Ectodermal cell (in vitro differentiated cells): Measurements from ENCODE around the gene TMCC2.

Source experiments
- H3K27ac ChIP-seq: 2 replicates; pipeline ENCODE4 v1.7.0; 2013; ENCODE audit warnings: mild to moderate bottlenecking, low read depth, low read length; ENCODE audit not compliant: insufficient read depth, poor library complexity, severe bottlenecking
- H3K27me3 ChIP-seq: 2 replicates; pipeline ENCODE4 v1.7.0; 2013; ENCODE audit warnings: mild to moderate bottlenecking, low read length; ENCODE audit not compliant: insufficient read depth, control insufficient read depth, poor library complexity, severe bottlenecking
- H3K36me3 ChIP-seq: one replicate; pipeline ENCODE4 v1.7.0; 2013; ENCODE audit warnings: low read length; ENCODE audit not compliant: control insufficient read depth, insufficient read depth
- H3K4me1 ChIP-seq: one replicate; pipeline ENCODE4 v1.7.0; 2013; ENCODE audit warnings: low read length; ENCODE audit not compliant: control insufficient read depth, insufficient read depth
- H3K4me3 ChIP-seq: 2 replicates; pipeline ENCODE4 v1.7.0; 2013; ENCODE audit warnings: low read depth, low read length, control low read depth; ENCODE audit not compliant: insufficient read depth
- H3K9me3 ChIP-seq: 2 replicates; pipeline ENCODE4 v1.7.0; 2013; ENCODE audit warnings: mild to moderate bottlenecking, low read length, moderate library complexity; ENCODE audit not compliant: control insufficient read depth
- WGBS, 2 experiments: methylation state at CpG; one replicate each; pipeline ENCODE4 v1.1.7; 2013; ENCODE audit warnings: missing lambda C conversion rate in 2 of 2; 5-methylcytosine and 5-hydroxymethylcytosine counted together

Gene TMCC2

GRCh38 chr1:205190845-205191577 lies 36.7 kb upstream of the TMCC2 start:
- H3K4me3 ChIP-seq = no peak overlapping the region
- no peaks in the 10 kb centered on the region for H3K9me3 ChIP-seq
- WGBS, 2 experiments = 46 to 49% methylated on average over 9 of the region's 9 CpGs
- H3K27ac ChIP-seq = peak overlapping the region; percentile 11
- peaks cover 3% of the 10 kb centered on the region for H3K36me3 ChIP-seq
- H3K27me3 ChIP-seq = no peaks in the 10 kb centered on the region
- H3K4me1 ChIP-seq = peaks cover 41% of the 10 kb centered on the region

- no peaks in the 10 kb centered on the region for H3K27me3 ChIP-seq
- H3K4me3 ChIP-seq = no peak overlapping the region
- H3K27ac ChIP-seq = peak overlapping the region; percentile 11
- peaks cover 3% of the 10 kb centered on the region for H3K36me3 ChIP-seq
- WGBS, 2 experiments = 0 to 36% methylated on average over 1 to 2 of the region's 2 CpGs
- no peaks in the 10 kb centered on the region for H3K9me3 ChIP-seq
- peaks cover 41% of the 10 kb centered on the region for H3K4me1 ChIP-seq
These were observed 36.1 kb upstream of the TMCC2 start for GRCh38 chr1:205191622-205192021.

- no peak overlapping the region for H3K27ac ChIP-seq
- 50 to 53% methylated on average over 8 of the region's 8 CpGs for WGBS, 2 experiments
- no peaks in the 10 kb centered on the region for H3K27me3 ChIP-seq
- peaks cover 1% of the 10 kb centered on the region for H3K36me3 ChIP-seq
- H3K9me3 ChIP-seq = no peaks in the 10 kb centered on the region
- H3K4me1 ChIP-seq = peaks cover 41% of the 10 kb centered on the region
- H3K4me3 ChIP-seq = no peak overlapping the region
These were observed 35.5 kb upstream of the TMCC2 start for GRCh38 chr1:205192287-205192686.

- 92 to 96% methylated on average over 9 of the region's 9 CpGs for WGBS, 2 experiments
- Histone ChIP-seq H3K27me3 (no peaks in the 10 kb centered on the region), H3K4me3 (no peak overlapping the region), H3K27ac (no peak overlapping the region), H3K36me3 (no peaks in the 10 kb centered on the region), H3K4me1 (no peaks in the 10 kb centered on the region), H3K9me3 (no peaks in the 10 kb centered on the region)
These were observed 28.4 kb upstream of the TMCC2 start for GRCh38 chr1:205199090-205199930.

- H3K27me3 ChIP-seq = no peaks in the 10 kb centered on the region
- H3K4me3 ChIP-seq = no peak overlapping the region
- no peaks in the 10 kb centered on the region for H3K36me3 ChIP-seq
- H3K4me1 ChIP-seq = peaks cover 6% of the 10 kb centered on the region
- no peaks in the 10 kb centered on the region for H3K9me3 ChIP-seq
- no peak overlapping the region for H3K27ac ChIP-seq
- WGBS, 2 experiments = 88 to 93% methylated on average over 7 of the region's 7 CpGs
These were observed 27.8 kb upstream of the TMCC2 start for GRCh38 chr1:205199931-205200299.

- no peak overlapping the region for H3K27ac ChIP-seq
- H3K27me3 ChIP-seq = no peaks in the 10 kb centered on the region
- H3K4me1 ChIP-seq = peaks cover 13% of the 10 kb centered on the region
- H3K9me3 ChIP-seq = no peaks in the 10 kb centered on the region
- no peak overlapping the region for H3K4me3 ChIP-seq
- no peaks in the 10 kb centered on the region for H3K36me3 ChIP-seq
These were observed 23.2 kb upstream of the TMCC2 start for GRCh38 chr1:205204552-205204951.

GRCh38 chr1:205205055-205205454 lies 22.7 kb upstream of the TMCC2 start:
- H3K27ac ChIP-seq = no peak overlapping the region
- H3K4me1 ChIP-seq = peaks cover 13% of the 10 kb centered on the region
- H3K4me3 ChIP-seq = no peak overlapping the region
- H3K36me3 ChIP-seq = no peaks in the 10 kb centered on the region
- no peaks in the 10 kb centered on the region for H3K27me3 ChIP-seq
- H3K9me3 ChIP-seq = no peaks in the 10 kb centered on the region

- no peaks in the 10 kb centered on the region for H3K36me3 ChIP-seq
- H3K4me1 ChIP-seq = peaks cover 13% of the 10 kb centered on the region
- WGBS, 2 experiments = 83 to 91% methylated on average over 3 of the region's 3 CpGs
- H3K4me3 ChIP-seq = no peak overlapping the region
- no peaks in the 10 kb centered on the region for H3K27me3 ChIP-seq
- H3K9me3 ChIP-seq = no peaks in the 10 kb centered on the region
- no peak overlapping the region for H3K27ac ChIP-seq
These were observed 18.9 kb upstream of the TMCC2 start for GRCh38 chr1:205208811-205209210.

- peak overlapping the region; percentile 96 for H3K4me3 ChIP-seq
- no peaks in the 10 kb centered on the region for H3K9me3 ChIP-seq
- H3K36me3 ChIP-seq = no peaks in the 10 kb centered on the region
- no peaks in the 10 kb centered on the region for H3K27me3 ChIP-seq
- peaks cover 8% of the 10 kb centered on the region for H3K4me1 ChIP-seq
- H3K27ac ChIP-seq = peak overlapping the region; percentile 87
- WGBS, 2 experiments = 0% methylated on average over 31 of the region's 31 CpGs
These were observed 17.0 kb upstream of the TMCC2 start for GRCh38 chr1:205210756-205211168.

GRCh38 chr1:205211169-205211838 lies 16.4 kb upstream of the TMCC2 start, which contains the start of gene DSTYK:
TSS of gene DSTYK (minus strand) at chr1:205211702. CDS start at chr1:205211535, 167 bp downstream.
- 0% methylated on average over 65 to 67 of the region's 67 CpGs for WGBS, 2 experiments
- no peaks in the 10 kb centered on the region for H3K36me3 ChIP-seq
- no peaks in the 10 kb centered on the region for H3K27me3 ChIP-seq
- H3K4me1 ChIP-seq = peaks cover 8% of the 10 kb centered on the region
- peak within 1 kb of the TSS; percentile 96 for H3K4me3 ChIP-seq
- peak within 1 kb of the TSS; percentile 87 for H3K27ac ChIP-seq
- H3K9me3 ChIP-seq = no peaks in the 10 kb centered on the region
